GF-D8 (cell line): Measurements from ENCODE around the gene PHKG2.

Experiments used
- DNase-seq: peaks from one replicate; lab custom pipeline; 2025; lab: John Stamatoyannopoulos, UW

The PHKG2 gene

GRCh38 chr16:30757316-30757715 is 9.1 kb downstream of the PHKG2 start:
- DNase-seq = no peak

- DNase-seq = peak; percentile 87
Observed at GRCh38 chr16:30758988-30759491, 10.8 kb downstream of the PHKG2 start.

- DNase-seq = no peak
Observed at GRCh38 chr16:30760001-30760559, 11.9 kb downstream of the PHKG2 start.

GRCh38 chr16:30760577-30761426 is 12.6 kb downstream of the PHKG2 start:
- no peak for DNase-seq

GRCh38 chr16:30761427-30761927 is 13.3 kb downstream of the PHKG2 start:
- DNase-seq = peak; percentile 18

- peak; percentile 95 for DNase-seq
Observed at GRCh38 chr16:30761928-30762902, 14.0 kb downstream of the PHKG2 start, which contains the start of the genes CFAP119 and RNF40. TSS of gene CFAP119 (minus strand) at chr16:30762062. CDS start at chr16:30761748, 314 bp downstream. TSS of gene RNF40 (plus strand) at chr16:30762322. CDS start at chr16:30762546, 224 bp downstream.

- DNase-seq = no peak
Observed at GRCh38 chr16:30762991-30763725, 14.9 kb downstream of the PHKG2 start.

- DNase-seq = no peak
Observed at GRCh38 chr16:30764086-30764485, 15.9 kb downstream of the PHKG2 start.

- no peak for DNase-seq
Observed at GRCh38 chr16:30764816-30765465, 16.7 kb downstream of the PHKG2 start.

- DNase-seq = no peak
Observed at GRCh38 chr16:30766206-30766932, 18.1 kb downstream of the PHKG2 start.

- no peak for DNase-seq
Observed at GRCh38 chr16:30766933-30767284, 18.7 kb downstream of the PHKG2 start.

GRCh38 chr16:30767767-30768465 is 19.7 kb downstream of the PHKG2 start:
- no peak for DNase-seq

GRCh38 chr16:30768583-30769181 is 20.5 kb downstream of the PHKG2 start:
- no peak for DNase-seq

GRCh38 chr16:30769379-30770089 is 21.3 kb downstream of the PHKG2 start:
- DNase-seq = no peak

- DNase-seq = no peak
Observed at GRCh38 chr16:30771726-30772125, 23.5 kb downstream of the PHKG2 start.

GRCh38 chr16:30773826-30774225 is 25.6 kb downstream of the PHKG2 start:
- DNase-seq = no peak

GRCh38 chr16:30774367-30775130 is 26.3 kb downstream of the PHKG2 start:
- no peak for DNase-seq

GRCh38 chr16:30775131-30775391 is 26.8 kb downstream of the PHKG2 start:
- DNase-seq = no peak
